KG1 (cell line): ENCODE results near the gene KRT36.

ENCODE experiments used
- DNase-seq: peaks from one replicate; lab custom pipeline; 2025; lab: John Stamatoyannopoulos, UW

The KRT36 gene

DNA sequence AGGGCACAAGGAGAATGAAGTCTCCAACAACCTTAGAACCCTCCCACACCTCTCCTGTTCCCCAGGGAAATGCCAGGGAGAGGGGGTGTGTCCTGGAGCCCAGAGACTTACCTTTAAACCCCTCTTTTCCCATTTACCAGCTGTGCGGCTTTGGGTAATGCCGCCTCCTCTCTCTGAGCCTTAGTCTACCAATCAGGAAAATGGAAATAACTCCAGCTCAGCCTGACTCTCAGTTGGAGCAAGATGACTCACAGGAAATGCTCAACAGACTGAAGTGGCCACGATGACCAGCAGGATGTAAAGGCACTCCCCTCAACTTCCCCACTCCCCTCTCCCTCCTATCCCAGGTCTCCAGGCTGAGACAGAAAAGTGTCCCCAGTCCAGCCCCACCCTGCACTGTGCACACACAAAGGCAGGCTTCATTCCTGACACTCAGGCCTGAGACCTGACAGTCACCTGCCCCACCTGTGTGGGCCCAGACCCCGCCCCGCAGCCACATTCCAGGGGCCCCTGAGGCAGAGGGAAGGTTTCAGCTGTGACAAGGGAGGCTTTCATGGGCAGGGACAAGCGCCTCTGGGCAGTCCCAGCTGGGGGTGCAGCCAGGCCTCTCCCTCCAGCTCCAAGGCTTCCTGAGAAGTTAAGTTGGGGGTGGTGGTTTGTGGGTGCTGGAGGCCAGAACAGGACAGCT, 32.0 kb upstream of the KRT36 start:
- no peak for DNase-seq

DNA sequence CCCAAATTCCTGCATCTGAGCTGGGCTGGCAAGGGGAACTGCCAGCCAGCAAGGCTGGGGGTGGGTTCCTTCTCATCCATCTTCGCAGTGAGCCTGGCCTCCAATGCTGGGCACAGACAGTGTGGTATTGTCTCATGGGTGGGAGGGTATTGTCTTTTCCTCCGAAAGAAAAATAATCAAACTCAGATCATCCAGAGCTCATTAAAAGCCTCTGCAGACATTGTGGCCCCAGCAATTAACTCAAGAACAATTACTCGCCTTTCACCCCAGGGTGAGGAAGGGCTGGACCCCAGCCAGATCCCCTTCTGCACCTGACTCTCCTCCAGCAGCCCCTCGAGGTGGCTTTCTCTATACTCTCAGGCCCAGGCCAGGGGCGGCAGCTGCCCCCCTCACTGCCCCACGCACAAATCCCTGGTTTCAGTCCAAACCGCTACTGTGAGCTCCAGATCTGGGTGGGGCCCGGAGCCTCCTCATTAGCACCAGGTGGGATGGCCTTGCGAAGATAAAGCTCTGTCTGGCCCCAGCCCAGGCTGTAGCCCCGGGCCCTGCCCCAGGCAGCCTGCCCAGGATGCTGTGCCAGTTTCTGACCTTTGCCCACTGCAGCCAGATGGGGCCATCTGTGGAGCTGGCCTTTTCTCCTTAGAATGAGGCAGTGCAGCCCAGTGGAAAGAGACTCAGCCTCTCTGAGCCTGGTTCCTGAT, 31.3 kb upstream of the KRT36 start:
- no peak for DNase-seq

DNA sequence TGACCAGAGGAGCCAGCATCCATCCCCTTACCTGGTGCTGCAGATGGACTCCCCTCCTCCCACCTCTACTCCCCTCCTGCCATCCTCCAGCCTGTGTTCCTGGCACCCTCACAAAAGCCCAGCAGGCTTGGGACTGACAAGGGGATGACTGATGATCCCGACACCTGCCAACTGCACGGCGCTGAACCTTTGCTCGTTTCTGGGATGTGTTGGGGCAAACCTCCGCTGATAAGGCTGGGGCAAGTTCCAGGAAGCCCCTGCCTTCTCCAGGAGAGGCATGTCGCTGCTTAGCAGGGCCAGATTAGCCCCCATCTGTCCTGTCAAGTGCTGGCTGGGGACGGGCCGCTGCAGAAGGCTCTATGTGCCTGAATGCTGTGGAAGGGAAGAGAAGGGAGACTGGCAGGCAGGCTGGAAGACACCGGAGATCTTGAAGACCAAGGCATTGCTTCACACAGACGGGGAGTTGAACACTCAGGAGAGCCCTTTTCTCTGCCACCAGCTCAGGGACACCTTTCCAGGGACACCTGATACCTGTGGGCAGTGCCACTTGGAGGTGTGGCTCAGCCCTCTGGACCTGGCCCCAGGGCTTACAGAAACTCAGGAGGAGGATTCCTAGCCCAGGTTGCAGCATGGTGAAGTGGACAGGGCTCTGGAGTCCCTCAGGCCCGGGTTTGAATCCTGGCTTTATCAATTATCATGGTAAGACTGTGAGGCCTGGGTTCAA, 30.0 kb upstream of the KRT36 start:
- no peak for DNase-seq

DNA sequence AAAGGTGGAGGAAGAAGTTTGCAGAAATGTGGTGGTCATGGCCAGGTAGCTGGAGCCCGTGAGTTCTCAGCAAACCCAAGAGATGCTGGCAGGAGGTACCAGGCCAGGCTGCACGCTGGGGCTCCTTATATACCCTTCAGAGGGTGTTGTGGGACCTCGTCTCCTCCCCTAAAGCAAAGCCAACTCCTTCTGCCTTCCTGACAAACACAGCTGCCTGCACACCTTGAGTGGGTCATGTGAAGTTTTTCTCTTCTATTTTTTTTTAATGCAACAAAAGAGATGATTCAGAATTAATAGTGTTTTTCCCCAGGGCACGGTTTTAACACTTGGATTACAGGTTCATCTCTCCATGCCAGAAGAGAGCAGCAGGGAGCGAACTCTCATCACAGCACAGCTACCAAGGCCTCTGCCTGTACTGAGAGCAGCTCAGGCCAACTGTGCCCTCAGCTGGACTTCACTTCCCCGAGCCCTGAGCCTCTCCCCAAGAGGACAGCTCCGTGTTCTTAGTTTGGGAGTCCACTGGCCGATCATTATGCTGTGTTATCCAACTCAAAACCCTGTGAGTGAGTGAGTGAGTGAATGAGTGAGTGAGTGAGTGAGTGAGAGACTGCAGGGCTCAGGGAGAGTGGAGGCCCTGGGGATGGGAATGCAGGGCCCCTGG, 29.2 kb upstream of the KRT36 start, which contains the start of gene KRT15:
Gene KRT15, minus strand, starts transcription at position 102 of the 661 bp plus-strand sequence. Its CDS starts 63 bp downstream, at position 39.
- DNase-seq = no peak

DNA sequence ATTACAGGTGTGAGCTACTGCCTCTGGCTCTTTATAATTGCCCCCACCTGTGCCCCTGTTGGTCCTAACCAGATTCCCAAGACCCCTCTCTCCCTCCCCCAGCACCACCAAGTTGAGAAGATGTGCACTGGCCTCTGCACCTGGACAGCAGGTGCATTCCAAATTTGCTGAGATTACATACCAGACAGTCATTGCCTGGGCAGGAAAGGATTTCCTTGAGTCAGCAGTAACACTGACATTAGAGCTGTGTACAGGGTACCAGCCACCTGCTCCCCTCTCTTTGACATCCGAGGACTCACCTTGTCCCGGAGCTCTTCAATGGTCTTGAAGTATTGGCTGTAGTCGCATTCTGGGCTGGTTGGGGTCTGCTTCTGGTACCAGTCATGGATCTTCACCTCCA, 28.3 kb upstream of the KRT36 start:
- no peak for DNase-seq

DNA sequence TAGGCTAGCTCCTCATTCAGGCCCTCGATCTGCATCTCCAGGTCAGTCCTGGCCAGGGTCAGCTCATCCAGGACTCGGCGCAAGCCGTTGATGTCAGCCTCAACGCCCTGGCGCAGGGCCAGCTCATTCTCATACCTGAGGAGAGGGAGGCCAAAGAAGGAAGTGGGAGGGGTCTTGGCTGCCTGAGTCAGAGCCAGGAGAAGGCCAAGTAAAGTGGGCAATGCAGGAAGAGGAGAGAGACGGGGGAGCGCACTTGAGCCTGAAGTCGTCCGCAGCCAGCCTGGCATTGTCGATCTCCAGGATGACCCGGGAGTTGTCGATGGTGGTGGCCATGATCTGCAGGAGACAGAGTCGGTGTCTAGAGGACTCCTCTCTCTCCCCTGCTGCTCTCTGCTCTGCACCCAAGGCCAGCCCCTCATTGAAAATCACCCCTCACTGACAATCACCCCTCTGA, 27.1 kb upstream of the KRT36 start:
- no peak for DNase-seq

DNA sequence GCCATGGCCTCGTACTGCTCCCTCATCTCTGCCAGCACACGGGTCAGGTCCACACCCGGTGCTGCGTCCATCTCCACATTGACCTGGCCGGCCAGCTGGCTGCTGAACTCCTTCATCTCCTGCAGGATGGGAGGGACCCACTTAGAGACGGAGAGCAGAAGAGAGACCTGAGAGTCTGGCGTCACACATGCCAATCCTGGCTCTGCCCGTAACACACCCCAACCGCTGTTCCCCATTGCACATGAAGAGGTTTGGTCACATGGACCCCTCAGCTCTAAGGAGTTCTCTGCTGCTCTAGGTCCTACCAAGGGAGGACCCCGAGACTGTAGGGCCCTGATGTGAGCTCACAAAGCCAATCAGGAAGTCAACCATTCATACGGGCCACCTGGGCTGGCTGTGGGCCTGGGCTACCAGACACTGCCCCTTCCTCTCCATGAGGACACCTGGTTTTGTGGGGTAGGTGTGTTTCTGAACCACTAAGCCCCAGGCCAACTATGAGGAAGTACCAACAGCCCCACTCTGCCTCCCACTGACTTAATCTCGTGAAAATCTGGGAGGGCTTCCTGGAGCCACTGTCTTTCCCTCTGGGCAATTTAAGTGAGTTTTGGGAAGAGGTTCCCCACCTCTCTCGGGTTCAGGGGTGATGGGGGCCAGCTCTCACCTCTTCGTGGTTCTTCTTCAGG, 26.6 kb upstream of the KRT36 start:
- no peak for DNase-seq

DNA sequence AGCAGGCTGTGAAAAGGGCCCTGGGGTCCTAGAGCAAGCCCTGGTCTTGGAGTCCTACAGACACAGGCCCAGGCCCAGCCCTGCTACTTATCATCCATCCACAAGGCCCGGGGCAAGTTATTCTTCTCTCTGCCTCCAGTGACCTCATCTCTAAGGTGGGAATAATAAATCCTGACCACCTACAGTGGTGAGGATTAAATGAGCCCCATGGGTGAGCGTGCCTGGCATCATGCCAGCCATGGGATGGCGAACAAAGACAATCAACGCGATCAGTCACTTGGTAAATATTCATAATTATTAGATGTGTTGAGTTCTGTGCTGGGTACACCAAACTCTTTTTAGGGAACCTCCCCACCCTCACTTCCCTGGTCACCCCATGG, 23.4 kb upstream of the KRT36 start:
- DNase-seq = no peak

DNA sequence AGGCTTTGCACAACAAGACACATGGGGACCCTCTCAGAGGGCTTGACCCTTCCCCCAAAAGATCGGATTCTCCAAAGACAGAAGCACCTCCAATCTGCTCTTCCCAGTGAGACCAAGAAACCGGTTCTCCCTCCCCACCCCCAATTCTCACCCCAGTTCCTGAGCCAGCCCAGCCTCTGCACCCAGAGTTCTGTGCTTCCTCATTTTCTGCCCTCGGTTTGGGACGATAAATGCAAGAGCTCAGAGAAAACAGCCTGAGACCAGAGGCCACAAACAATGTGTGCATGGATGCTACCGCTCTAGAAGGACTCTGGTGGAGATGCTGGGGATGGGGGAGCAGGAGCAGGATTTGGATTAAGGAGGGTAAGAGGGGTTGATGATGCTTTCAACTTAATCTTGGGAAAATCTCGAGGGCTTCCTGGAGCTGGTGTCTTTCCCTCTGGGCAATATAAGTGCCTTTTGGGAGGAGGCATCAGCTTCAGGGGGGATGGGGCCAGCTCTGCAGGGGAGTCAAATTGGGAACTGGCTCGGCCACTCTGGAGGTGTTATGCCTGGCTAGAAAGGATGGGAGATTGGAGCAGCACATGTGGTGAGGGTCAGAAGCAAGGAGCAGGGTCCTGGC, 22.9 kb upstream of the KRT36 start:
- DNase-seq = no peak

DNA sequence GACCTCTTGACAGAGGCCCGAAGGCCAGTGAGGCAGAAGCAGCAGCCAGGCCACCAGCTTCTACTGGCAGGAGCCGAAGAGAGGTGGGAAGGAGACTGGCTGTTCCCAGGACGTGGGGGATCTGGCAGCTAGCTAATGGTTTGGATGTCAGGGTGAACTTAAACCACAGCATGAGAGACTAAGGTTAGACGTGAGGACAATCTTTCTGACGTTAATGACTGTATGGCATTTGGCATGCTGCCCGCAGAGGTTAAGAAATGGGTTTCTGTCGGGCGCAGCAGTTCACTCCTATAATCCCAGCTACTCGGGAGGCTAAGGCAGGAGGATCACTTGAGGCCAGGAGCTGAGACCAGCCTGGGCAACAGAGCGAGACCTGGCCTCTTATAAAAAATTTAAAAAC, 22.0 kb upstream of the KRT36 start:
- DNase-seq = no peak

DNA sequence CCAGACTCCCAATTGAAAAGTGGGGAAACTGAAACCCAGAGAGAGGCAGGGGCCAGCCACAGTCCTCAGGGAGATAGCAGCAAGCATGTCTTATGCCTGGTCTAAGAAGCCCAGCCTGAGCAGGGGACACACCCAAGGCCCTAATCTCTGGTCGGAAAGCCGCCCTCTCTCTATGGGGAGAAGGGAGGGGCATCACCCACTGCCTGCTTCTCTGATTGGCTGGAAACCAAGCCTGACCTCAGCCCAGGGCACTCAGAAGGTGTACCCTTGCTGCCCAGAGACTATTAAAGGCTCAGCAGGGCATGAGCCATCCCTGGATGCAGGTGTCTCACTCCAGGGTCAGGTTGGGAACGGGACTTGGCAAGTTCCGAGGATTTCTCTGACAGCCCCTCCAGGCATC, 21.4 kb upstream of the KRT36 start:
- no peak for DNase-seq

DNA sequence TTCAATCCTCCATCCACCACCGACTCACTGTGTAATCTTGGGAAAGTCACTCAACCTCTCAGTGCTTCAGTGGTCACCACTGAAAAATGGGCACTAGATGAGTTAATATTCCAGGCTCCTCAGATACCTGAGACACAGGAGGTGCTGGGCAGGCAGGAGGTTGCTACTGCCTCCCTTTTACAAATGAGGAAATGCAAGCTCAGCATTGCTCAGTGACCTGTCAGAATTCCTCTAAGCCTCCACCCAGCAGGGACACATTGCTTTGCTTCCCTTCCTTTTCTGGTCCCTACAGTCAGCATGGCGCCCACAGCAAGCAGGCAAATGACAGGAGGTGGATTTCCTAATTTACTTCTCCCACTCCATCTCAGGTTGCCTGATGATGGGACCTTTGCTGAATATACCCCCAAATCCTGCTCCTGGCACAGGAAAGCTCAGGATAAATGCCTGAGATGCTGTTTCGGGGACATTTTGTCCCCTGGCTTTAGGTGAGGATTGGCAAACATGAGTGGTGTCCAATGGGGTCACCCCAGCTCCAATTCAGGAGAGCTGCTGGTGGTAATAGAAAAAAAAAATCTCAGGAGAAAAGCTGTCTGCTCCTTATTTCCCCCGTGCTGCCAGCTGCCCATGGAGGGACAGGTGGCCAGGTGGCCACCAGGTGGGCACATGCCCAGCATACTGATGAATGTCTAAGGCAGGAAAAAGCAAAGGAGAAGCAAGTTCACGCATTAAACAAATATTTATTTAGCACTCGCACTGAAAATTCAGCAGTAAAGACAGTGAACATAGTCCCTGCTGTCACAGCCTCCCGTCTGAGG, 20.7 kb upstream of the KRT36 start:
- DNase-seq = no peak

DNA sequence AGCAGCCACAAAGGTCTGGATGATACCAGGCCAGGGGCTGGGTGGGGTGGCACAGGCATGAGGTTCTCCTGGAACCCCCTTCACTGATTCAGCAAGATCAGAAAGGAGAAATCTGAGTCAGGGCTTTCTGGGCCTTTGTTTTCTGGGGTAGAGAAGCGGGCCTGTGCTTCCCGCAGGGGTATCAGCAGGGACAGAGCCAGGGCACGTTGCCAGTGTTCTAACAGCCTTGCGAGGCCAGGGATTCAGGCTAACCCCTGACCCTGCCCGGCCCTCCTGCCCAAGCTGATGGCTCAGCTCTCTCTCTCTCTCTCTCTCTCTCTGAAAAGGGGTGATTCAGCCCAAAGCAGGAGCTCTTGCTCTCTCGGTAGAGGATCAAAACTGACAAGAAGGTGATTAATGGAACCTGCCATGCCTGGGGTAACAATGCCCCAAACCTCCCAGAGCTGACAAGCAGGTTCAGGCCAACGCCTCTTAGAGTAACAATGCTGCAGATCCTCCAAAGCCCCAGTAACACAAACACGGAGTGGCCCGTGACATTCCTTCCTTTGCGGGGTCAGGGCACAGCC, 17.7 kb upstream of the KRT36 start:
- no peak for DNase-seq

DNA sequence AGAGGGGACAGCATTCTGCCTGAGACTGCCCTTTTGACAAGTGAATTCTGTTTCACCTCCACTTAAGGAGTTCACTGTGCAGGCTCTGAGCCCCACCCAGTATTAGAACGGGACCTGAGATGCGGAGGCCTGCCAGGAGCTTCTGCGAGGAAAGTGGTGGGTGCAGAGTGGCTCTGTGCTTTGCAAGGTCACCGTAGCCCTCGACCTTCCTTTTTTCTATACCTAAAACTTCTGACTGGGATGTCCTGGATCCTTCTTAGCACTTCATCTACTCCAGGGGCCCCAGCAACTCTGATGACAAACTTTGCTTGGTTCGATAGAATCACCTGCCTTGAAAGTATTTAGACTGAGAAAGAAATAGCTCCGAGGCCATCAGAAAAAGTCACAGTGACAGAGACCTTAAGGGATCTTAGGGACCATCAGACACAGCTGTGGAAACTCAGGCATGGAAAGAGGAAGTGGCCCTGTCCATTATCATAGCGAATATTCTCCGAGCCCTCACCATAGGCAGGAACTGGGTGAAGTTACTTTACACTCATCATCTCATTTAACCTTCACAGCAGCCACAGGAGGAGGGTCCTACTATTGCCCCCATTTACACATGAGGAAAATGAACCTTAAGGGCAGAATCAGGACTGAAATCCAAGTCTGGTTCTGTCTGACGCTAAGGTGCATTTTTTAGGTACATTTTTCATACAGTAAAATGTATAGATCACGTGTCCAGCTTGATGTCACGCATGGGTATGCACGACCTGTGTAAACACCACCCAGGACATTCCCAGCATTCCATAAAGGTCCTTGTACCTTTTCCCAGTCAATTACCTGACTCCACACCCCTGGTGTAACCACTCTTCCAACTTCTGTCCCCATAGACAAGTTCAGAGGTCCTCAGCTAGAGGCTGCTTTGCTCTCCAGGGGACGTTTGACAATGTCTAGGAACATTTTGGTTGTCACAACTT, 16.4 kb upstream of the KRT36 start:
- no peak for DNase-seq

DNA sequence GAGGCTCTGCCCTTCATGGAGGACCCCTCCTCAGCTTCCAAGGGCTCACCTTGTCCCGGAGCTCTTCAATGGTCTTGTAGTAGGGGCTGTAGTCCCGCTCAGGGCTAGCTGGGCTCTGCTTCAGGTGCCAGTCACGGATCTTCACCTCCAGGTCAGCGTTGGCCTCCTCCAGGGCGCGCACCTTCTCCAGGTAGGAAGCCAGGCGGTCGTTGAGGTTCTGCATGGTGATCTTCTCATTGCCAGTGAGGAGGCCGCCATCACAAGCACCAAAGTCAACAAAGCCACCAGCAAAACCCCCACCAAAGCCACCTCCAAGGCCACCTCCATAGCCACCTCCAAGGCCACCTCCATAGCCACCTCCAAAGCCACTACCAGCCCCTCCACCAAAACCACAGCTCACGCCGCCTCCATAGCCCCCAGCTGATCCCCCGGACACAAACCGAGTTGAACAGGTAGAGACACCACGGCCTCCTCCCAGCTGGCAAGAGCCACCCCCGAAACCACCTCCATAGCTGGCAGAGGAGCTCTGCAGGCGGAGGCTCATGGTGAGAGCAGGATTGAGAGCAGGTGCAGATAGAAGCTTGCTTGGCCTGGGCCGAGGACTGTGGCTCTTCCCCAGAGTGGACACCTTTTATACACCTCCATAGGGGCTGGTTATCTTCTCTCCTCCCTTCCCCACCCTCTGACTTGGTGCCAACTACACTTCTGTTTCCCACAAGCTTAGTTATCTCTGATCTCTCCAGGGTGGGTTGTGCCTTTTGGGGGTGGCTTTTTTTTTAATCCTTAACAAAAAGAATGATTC, 15.5 kb upstream of the KRT36 start, which contains the start of gene KRT13:
Gene KRT13, minus strand, starts transcription at position 606 of the 802 bp plus-strand sequence. Its CDS starts 62 bp downstream, at position 544.
- DNase-seq = no peak

DNA sequence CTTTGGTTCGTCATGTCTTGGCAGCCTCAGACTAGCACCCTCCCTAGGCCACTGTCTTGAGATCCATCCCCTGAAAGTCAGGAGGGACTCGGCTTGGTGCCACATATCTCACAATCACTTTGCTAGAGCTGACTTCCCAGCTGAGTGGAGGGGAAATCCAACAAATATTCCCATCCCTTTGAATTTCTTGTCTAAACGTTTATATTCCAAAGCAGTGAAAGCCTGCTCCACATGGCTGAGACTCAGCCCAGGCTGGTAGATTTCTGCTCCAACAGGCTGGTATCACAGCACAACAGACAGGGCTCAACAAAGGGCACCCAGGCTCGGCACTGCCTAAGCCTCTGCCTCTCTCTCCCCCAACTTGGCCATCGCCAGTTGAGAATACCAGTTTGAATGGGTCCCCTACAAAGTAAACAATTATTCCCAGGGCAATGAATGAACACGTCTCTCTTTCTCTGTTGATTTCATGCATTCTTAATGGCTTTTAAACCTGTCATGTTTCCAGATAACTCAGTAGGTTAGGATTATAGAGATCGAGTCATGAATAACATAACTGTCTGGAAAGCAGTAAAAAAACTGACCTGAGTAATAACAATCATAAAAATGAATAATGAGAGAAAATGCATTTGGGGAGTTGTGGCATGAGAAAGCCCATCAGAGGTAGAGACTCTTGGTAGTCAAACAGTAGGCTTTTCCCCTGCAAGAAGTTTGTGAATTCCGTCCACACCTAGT, 14.7 kb upstream of the KRT36 start:
- no peak for DNase-seq

DNA sequence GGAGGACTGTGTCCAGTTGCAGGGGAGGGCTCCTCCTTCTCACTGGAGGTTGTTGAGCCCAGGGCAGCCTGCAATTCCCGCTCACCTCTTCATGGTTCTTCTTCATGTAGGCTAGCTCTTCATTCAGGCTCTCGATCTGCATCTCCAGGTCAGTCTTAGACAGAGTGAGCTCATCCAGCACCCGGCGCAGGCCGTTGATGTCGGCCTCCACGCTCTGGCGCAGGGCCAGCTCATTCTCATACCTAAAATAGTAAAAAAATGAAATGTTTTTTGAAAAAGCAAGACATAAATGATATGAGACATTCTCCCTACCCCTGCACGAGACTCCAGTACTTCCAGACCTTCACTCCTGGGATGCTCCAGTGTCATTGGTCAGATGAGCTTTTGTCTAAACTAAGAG, 13.5 kb upstream of the KRT36 start:
- DNase-seq = no peak
